Measurements from ENCODE around the gene COIL.
A peak's percentile ranks its signal among the peaks of the same experiment; 100 is the strongest.
"Not testable (repeated sequence)": the region's sequence is repeated elsewhere in the genome, so short reads cannot be mapped to it uniquely, and the experiment has no call there.

COIL gene

GRCh38 chr17:56978441-56979090 lies 17.7 kb upstream of the COIL start:
- DNase-seq (ENCODE audit: low read depth in 2 of 2), result no peak

- DNase-seq (ENCODE audit: low read depth in 2 of 2), result peak; percentile 60 to 65
These were observed 17.0 kb upstream of the COIL start, which contains the start of gene SCPEP1 for GRCh38 chr17:56977673-56978395. TSS of gene SCPEP1 (plus strand) at chr17:56978131. CDS start at chr17:56978160, 29 bp downstream.

- no peak for DNase-seq (ENCODE audit: low read depth in 2 of 2)
These were observed 16.2 kb upstream of the COIL start for GRCh38 chr17:56976941-56977608.

- DNase-seq (ENCODE audit: low read depth in 2 of 2), result no peak
These were observed 14.8 kb upstream of the COIL start for GRCh38 chr17:56975656-56976055.

- DNase-seq (ENCODE audit: low read depth in 2 of 2), result no peak
These were observed 13.2 kb upstream of the COIL start for GRCh38 chr17:56974055-56974454.

DNA sequence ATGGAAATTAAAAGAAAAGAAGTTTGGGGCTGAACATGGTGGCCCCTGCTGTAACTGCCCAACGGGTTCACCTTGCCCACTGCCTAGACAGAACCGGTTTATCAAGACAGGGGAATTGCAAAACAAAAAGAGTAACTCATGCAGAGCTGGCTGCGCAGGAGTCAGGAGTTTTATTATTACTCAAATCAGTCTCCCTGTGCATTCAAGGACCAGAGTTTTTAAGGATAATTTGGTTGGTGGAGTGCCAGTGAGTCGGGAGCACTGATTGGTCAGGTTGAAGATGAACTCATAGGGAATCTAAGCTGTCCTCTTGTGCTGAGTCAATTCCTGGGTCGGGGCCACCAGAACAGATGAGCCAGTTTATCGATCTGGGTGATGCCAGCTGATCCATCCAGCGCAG lies 12.7 kb upstream of the COIL start:
- DNase-seq (ENCODE audit: low read depth in 2 of 2), result no peak

- no peak for DNase-seq (ENCODE audit: low read depth in 2 of 2)
These were observed 11.4 kb upstream of the COIL start for GRCh38 chr17:56972111-56972730.

DNA sequence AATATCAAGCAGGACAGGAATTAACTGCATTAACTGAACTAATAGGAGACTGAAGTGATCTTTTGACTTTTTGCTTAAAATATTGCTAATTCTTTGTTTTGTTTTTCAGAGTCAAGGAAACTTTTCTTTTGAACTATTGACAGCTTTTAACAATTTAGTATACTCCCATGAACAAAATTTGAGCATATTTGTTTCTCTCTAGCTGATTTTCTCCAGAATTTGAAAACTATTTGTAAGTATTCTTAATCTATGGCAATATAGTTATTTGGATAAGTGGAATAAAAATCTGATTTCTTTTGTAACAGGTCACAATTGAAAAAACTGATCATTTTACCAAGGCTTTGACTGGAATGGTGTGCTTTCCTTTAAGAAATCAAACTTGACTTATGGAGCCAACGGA lies 10.1 kb upstream of the COIL start:
- DNase-seq (ENCODE audit: low read depth in 2 of 2), result no peak

GRCh38 chr17:56966338-56966737 lies 5.5 kb upstream of the COIL start:
- DNase-seq (ENCODE audit: low read depth in 2 of 2), result no peak

GRCh38 chr17:56965681-56966080 lies 4.8 kb upstream of the COIL start:
- not testable (repeated sequence) for DNase-seq (ENCODE audit: low read depth in 2 of 2)

DNA sequence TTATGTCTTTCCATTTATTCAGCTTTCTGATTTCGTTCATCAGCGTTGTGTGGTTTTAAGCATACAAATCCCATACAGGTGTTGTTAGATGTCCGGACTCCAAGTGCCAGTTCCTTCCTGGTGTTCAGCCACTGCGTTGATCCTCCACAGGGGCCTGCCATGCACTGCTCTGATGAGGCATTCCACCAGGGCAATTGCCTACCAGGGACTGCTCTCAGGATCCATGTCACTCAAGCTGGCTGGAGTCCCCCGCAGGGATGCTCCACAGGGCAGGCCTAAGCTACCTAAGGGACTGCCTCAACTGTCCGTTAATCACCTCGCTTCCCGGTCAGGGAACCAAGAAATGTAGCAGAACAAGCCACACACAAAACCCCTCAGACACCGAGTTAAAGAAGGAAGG lies 4.4 kb upstream of the COIL start:
- DNase-seq (ENCODE audit: low read depth in 2 of 2), result not testable (repeated sequence)

DNA sequence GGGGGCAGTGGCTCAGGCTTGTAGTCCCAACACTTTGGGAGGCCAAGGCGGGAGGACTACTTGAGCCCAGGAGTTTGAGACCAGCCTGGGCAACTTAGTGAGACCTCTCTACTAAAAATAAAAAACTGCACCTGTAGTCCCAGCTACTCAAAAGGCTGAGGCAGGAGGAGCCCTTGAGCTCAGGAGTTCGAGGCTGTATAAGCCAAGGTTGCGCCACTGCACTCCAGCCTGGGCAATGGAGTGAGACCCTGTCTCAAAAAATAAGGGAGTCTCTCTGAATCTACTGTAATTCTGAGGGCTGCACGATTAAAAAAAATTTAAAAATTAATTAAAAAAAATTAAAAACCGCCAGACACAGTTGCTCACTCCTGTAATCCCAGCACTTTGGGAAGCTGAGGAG lies 3.9 kb downstream of the COIL start:
- DNase-seq (ENCODE audit: low read depth in 2 of 2), result no peak

DNA sequence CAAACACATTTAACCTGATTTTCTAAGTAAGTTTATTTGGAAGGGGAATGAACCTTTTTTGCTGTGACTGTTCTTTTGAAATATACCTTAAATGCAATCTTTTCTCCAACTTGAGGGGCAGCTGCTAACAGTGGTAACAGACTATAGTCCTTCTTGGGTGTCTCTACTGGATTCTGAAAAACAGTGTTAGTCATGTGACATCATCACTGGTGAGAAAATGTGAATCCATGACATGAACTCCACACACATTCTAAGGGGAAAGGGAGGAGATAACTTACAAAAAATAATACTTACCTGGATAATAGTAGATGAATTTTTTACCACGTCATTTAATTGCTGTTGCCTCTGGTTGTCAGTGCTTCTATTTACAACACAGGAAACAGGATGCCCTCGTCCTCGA lies 11.3 kb downstream of the COIL start:
- no peak for DNase-seq (ENCODE audit: low read depth in 2 of 2)

- DNase-seq (ENCODE audit: low read depth in 2 of 2), result no peak
These were observed 12.4 kb downstream of the COIL start for GRCh38 chr17:56948491-56948890.

GRCh38 chr17:56947741-56948140 lies 13.1 kb downstream of the COIL start:
- no peak for DNase-seq (ENCODE audit: low read depth in 2 of 2)

DNA sequence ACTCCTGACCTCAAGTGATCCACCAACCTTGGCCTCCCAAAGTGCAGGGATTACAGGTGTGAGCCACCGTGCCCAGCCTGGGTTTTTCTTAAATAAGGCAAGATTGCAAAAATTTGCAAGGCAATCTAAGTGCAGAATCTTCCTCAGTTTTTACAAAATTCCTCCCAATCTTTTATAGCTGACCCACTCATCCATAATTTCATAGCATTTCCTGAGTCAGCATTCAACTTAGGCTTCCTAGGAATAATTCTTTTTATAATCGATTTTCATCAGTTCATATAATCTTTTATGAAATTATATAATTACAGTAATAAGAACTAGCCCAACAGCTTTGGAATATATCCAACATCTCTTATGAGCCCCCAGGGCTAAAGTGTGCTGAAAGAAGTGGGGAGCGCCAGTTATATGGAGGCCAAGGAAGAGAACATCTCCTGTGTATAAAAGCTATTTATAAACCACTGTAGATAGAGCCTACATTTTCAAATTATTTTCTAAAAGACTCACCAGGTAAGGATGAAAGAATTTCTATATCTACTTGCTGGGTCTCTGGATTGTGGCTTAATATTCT lies 14.8 kb downstream of the COIL start:
- DNase-seq (ENCODE audit: low read depth in 2 of 2), result no peak

- DNase-seq (ENCODE audit: low read depth in 2 of 2), result no peak
These were observed 17.2 kb downstream of the COIL start for GRCh38 chr17:56943505-56944125.

DNA sequence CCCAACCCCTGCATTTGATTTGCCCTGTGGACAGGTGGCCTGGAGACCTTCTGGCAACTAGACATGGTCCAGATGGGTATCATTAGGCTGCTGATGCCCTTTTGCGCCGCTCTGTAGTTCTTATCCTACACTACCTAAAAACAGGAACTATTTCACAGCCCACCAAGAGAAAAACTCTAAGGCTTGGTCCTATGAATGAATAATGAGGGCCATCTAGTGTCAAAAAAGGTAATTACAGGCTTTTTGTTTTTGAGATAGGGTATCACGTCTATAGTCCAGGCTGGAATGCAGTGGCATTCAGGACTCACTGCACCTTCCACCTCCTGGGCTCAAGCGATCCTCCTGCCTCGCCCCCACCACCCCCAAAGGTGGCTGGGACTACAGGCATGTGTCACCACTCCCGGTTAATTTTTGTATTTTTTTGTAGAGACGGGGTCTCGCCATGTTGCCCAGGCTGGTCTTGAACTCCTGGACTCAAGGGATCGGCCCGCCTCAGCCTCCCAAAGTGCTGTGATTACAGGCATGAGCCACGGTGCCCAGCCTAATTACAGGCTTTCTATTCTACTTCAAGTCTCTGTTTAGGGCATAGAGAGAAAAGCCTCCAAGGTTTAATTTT lies 20.9 kb downstream of the COIL start:
- no peak for DNase-seq (ENCODE audit: low read depth in 2 of 2)

DNA sequence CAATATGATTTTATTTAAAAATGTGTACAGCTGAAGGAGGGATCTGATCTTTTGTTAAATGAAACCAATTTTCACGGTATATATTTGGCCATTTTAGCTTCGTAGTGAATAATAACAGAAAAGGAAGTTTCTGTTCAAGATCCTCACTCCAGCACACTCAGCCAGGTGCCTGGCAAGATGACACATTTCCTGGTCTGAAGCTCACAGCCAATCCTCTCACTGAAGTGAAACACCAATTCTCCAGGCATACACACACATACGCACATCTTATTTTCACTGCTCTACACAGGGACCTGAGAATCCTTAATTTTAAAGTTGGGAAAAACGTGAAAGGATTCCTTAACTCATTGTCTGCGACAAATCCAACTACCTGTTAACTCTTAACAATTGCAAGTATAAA lies 22.6 kb downstream of the COIL start:
- not testable (repeated sequence) for DNase-seq (ENCODE audit: low read depth in 2 of 2)

DNA sequence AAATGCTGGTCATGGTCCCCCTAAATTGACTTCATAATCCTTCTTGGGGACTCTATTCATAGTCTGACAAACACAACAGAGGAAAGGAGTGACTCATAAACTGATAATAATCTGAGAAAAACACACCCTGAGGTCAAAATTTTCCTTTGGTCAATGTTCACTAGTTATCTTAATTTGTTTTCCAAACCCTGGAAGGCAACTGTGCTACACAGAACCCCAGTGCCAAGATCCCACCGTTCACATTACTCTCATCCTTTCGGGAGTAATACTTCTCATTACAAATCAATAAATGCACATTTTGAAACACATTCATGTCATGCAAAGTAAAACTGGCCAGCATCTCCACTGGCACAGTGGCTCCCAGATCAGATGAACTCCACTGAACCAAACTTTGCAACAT lies 23.2 kb downstream of the COIL start:
- no peak for DNase-seq (ENCODE audit: low read depth in 2 of 2)

DNA sequence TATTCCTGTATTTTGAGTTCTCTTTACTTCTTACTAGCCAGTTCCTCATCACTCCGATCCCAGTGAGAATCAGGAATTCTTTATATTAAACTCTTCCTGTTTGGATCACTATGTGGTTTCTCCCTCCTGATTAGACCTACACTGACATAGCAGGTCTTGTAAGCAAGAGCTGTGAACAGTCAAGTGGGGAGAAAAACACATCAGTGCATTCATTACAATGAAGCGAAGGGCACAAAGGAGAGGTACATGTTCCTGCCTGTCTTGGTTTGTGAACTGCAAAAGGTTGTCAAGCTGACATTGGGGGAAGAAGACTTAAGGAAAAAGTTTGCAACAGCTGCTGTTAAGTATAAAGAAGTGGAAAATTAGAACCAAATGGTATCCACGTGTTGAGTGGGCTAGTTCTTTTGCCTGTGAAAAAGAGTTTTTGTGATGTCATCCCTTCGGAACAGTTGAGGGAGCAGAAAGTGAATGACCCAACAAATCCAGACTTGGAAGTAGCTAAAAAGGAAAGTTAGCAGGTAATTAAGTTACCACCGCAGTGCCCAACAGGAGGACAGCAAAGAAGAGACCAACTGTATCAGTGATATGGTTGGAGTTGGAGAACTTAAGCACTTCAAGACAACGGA lies 24.0 kb downstream of the COIL start:
- no peak for DNase-seq (ENCODE audit: low read depth in 2 of 2)

Data from stimulated activated CD8-positive, alpha-beta memory T cell treated with anti-CD3 and anti-CD28 coated beads, Interleukin-7, amount 100 ng/mL, for 1 hour (primary cell).